Endothelial cell of umbilical vein (primary cell): ENCODE measurements around the gene DHX29.

Source experiments
- JUN ChIP-seq: IDR thresholded peaks from 2 replicates; pipeline ENCODE4 v1.6.1; 2011; ENCODE audit warnings: borderline replicate concordance, low read depth; ENCODE audit not compliant: insufficient read length, insufficient read depth
- TF ChIP-seq, protein P1 (sequence below), 2 donors: IDR thresholded peaks; 1 replicate in 1 of 2; 2 replicates in 1 of 2; pipeline ENCODE4 v1.5.1; 2011; ENCODE audit warnings: low read length in 2 of 2, mild to moderate bottlenecking in 2 of 2, moderate library complexity in 2 of 2, control low read depth in 1 of 2, inconsistent platforms in 1 of 2, low read depth in 1 of 2; ENCODE audit not compliant: insufficient read depth in 1 of 2; ENCODE audit errors: extremely low read depth in 1 of 2

DNA sequence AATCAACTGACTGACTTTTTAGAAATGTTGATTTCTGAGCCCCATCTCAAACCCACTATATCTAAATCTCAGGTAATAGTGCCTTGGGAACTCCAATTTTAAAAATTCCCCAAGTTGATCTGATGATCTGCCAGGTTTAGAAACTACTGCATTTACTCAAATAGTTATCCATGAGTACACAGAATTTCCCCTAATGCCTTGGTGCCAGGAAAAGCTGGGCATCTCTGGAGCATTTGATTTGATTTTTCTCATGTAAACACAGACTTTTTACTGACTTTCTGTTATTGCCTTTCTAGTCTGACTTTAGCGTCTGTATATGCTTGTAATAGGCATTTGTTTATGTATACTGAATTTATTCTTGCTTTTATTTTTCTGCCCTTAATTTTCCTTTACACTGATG is 36.1 kb upstream of the DHX29 start:
- TF ChIP-seq, protein P1, sequence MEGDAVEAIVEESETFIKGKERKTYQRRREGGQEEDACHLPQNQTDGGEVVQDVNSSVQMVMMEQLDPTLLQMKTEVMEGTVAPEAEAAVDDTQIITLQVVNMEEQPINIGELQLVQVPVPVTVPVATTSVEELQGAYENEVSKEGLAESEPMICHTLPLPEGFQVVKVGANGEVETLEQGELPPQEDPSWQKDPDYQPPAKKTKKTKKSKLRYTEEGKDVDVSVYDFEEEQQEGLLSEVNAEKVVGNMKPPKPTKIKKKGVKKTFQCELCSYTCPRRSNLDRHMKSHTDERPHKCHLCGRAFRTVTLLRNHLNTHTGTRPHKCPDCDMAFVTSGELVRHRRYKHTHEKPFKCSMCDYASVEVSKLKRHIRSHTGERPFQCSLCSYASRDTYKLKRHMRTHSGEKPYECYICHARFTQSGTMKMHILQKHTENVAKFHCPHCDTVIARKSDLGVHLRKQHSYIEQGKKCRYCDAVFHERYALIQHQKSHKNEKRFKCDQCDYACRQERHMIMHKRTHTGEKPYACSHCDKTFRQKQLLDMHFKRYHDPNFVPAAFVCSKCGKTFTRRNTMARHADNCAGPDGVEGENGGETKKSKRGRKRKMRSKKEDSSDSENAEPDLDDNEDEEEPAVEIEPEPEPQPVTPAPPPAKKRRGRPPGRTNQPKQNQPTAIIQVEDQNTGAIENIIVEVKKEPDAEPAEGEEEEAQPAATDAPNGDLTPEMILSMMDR (IDR thresholded peaks at IDR 0.05; ENCODE audit: extremely low read depth in 1 of 2, insufficient read depth in 1 of 2, low read depth in 1 of 2, low read length in 2 of 2) = no peak
- no peak for TF ChIP-seq JUN
